Cardiac fibroblast (primary cell): Measurements from ENCODE around the gene TRMT44.
"Not testable (repeated sequence)": the region's sequence is repeated elsewhere in the genome, so short reads cannot be mapped to it uniquely, and the experiment has no call there.

Experiments used
- DNase-seq, 2 donors: peaks; one replicate each; pipeline versions ENCODE4 v3.0.0 to v3.0.0-alpha.2; 2010; ENCODE audit warnings: low read depth in 2 of 2
- H3K4me3 ChIP-seq, 2 donors: replicated peaks in 1 of 2; 1 replicate in 1 of 2; 2 replicates in 1 of 2; pipeline ENCODE4 v1.5.1; 2011; ENCODE audit warnings: low read depth in 2 of 2, low read length in 2 of 2, mild to moderate bottlenecking in 2 of 2, moderate library complexity in 1 of 2
- CTCF ChIP-seq: IDR thresholded peaks from one replicate; pipeline ENCODE4 v1.5.1; 2011; ENCODE audit warnings: low read depth, mild to moderate bottlenecking, low read length, inconsistent platforms

TRMT44 gene

GRCh38 chr4:8406887-8407286 lies 33.7 kb upstream of the TRMT44 start:
- not testable (repeated sequence) for H3K4me3 ChIP-seq
- peak; percentile 30 for TF ChIP-seq CTCF
- peak; percentile 47 to 51 for DNase-seq

- no peak overlapping the region for H3K4me3 ChIP-seq
- TF ChIP-seq CTCF, result no peak
- no peak for DNase-seq
Measured at GRCh38 chr4:8407316-8407715, 33.3 kb upstream of the TRMT44 start.

GRCh38 chr4:8407756-8408155 lies 32.8 kb upstream of the TRMT44 start:
- DNase-seq, result no peak
- no peak overlapping the region for H3K4me3 ChIP-seq
- TF ChIP-seq CTCF, result no peak

- TF ChIP-seq CTCF, result no peak
- no peak overlapping the region for H3K4me3 ChIP-seq
- DNase-seq, result peak; percentile 12 to 26
Measured at GRCh38 chr4:8409264-8410065, 31.1 kb upstream of the TRMT44 start.

- TF ChIP-seq CTCF, result no peak
- H3K4me3 ChIP-seq, result no peak overlapping the region
- DNase-seq, result no peak
Measured at GRCh38 chr4:8410066-8410625, 30.4 kb upstream of the TRMT44 start.

- no peak overlapping the region for H3K4me3 ChIP-seq
- peak; percentile 37 for TF ChIP-seq CTCF
- peak; percentile 61 to 64 for DNase-seq
Measured at GRCh38 chr4:8410641-8411271, 29.8 kb upstream of the TRMT44 start.
